Activated CD4-positive, alpha-beta T cell treated with anti-CD3 and anti-CD28 coated beads, Interleukin-2, Interleukin-6, amounts not matched to agents 100 ng/mL and 50 ng/mL, durations not matched to agents 16 hours and 8 hours (primary cell): Measurements from ENCODE around the gene SLC22A13.
"Not testable (repeated sequence)": the region's sequence is repeated elsewhere in the genome, so short reads cannot be mapped to it uniquely, and the experiment has no call there.

ENCODE experiments used
- DNase-seq: peaks from one replicate; pipeline ENCODE4 v3.0.0-alpha.2; 2020

SLC22A13 gene

DNA sequence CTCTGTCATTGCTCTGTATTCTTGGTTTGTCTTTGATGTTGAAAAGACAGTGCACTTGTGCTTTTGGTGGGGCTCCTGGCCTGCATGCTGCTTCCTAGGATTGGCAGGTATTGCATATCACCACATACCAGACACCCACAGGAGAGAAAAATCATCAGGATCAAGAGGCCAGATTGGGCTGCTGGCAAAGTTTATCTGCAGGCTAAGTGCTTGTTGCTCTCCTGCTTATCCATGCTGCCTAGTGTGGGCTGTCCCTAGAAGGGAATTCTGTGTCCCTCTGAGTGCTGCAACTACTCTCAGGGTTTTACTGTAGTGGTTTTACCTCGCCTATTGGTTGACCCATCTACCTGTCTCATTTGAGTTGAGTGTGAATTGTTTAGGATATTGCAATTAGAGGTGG, 833 bp upstream of the SLC22A13 start:
- no peak for DNase-seq

DNA sequence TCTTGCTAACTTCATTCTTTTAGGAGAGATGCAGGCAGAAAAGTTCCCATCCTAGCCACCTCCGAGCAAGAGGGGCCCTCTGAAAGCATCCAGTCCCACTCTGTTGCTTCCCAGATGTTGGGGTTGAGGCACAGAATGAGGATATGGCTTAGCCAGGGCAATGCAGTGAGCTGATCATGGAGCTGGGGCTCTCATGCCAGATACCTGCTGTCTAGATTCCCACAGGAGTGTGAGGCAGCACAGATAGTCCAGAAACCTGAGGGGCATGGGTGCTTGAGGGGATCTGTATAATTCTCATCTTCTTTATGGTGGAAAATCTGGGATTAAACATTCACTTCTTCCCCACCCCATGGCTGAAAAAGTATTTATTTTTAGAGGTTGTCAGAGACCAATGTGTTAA, 1.2 kb downstream of the SLC22A13 start:
- DNase-seq: no peak

DNA sequence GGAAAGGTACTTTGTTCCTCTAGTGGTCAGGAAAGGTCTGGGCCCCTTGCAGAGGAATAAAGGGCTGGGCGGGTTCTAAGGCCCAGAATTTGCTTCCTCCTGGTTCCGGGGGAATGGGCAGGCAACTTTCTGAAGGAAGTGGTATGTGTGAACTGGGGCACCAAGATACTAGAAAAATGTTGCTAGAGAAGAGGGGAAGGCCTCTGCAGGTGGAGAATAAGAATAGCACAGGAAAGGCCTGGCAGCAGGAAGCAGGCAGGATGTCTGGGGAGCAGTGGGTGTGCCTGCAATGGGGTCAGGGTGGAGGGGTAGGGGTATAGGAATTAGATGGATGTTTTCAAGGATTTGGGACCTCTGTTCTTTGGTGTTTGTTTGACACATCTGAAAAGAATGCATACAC, 2.0 kb downstream of the SLC22A13 start:
- no peak for DNase-seq

DNA sequence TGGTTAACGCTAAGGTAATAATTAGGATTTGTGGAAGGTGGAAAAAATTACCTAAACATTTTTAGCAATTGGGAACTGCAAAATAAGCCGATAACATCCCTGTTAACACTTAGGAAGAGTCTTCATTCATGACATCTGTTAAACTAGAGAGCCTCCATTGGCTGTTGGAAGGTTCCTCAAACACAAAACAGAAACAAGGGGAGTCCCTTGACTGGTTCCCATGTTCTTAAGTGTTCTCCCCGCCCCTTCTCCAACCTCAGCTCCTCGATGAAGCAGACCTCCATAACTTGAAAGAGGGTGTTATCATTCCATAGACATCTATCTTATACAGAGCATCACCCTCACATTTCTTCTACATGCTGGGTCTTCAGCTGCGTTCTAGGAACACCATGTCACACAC, 2.5 kb downstream of the SLC22A13 start:
- DNase-seq: no peak

DNA sequence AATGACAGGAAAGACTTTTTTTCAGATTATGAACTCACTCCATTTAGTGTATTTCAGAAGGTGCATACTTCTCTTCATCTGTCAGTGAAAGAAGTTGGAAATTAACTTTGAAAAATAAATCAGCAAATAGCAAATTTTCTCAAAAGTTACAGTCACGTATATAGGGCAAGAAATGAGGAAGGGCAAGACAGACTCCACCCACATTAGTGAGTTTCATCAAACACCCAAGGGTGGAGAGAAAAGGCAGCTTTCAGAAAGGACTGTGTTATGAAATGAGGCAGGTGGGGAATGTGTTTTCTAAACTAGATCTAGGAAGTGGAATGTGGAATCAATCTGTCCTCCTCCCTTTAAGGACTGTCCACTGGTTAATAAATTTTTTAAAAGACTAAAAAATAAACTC, 2.9 kb downstream of the SLC22A13 start:
- no peak for DNase-seq

DNA sequence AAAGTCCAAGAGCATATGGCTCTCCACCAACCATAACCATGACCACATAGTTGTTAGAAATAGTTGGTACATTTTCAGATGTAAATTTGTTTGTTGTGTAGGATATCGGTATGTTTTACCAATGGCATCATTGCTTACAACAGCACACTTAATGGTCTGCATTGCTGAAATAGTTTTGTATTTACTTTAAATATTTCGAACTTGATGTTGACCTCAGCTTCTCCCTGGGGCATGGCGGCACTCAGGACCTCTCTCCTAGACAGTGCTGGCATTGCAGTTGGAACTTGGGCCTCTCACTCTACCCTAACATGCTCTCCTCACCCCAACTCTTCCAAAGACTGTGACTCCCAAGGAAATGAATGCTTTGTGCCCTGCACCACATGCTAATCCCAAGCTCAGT, 5.0 kb downstream of the SLC22A13 start:
- DNase-seq: no peak

DNA sequence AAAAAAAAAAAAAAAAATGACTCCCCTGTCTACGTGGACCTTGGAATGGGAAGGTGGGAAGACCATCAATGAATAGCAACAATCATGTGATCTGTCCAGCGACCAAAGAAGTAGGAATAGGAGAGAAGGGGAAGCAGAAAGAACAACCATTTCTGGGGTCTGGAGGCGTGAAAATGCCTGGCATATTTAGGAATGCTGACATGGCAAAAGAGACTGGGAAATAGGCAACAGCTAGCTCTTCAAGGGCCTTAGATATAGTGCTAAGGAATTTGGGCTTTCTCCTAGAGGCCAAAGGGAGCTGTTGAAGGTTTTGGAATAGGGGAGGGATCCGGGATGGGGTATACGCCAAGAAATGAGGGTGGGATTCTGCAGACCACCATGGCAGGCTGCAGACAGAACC, 5.9 kb downstream of the SLC22A13 start:
- DNase-seq: no peak

DNA sequence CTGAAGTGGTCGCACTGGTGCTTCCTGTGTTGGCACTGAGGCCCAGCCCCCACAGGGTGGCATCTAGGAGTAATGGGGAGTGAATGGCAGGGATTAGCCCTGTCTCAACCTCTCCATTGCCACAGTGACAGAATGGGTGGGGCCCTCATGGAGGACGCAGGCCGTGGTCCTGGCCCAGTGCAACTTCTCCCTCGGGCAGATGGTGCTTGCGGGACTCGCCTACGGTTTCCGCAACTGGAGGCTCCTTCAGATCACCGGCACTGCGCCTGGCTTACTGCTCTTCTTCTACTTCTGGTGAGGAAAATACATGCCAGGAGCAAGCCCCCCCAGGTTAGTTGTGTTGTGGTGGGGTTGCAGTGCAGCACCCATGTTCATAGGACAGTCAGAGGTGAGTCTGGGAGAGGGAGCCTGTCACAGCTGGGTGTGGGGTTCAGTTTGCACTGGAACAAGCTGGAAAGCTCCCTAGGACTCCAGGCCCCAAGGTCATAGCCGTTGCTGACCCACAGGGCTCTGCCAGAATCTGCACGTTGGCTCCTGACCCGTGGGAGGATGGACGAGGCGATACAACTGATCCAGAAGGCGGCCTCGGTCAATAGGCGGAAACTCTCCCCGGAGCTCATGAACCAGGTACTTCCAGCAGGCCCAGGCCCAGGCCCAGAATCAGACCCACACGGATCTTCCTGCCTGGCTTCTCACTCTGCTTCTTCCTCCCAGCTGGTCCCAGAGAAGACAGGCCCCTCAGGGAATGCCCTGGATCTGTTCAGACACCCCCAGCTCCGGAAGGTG, 9.4 kb downstream of the SLC22A13 start:
- no peak for DNase-seq

DNA sequence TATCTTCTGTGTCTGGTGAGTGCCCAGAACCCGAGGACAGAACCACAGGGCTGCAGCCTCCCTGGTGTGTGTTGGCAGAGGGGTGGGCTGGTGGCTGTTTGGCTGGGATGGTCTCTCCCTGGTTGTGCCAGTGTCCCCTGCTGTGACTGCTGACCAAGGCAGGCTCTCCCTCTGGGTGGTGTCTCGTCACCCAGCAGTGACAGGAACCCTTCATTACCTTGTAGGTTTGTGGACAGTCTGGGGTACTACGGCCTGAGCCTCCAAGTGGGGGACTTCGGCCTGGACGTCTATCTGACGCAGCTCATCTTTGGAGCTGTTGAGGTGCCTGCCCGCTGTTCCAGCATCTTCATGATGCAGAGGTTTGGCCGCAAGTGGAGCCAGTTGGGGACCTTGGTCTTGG, 10.0 kb downstream of the SLC22A13 start:
- DNase-seq: no peak

DNA sequence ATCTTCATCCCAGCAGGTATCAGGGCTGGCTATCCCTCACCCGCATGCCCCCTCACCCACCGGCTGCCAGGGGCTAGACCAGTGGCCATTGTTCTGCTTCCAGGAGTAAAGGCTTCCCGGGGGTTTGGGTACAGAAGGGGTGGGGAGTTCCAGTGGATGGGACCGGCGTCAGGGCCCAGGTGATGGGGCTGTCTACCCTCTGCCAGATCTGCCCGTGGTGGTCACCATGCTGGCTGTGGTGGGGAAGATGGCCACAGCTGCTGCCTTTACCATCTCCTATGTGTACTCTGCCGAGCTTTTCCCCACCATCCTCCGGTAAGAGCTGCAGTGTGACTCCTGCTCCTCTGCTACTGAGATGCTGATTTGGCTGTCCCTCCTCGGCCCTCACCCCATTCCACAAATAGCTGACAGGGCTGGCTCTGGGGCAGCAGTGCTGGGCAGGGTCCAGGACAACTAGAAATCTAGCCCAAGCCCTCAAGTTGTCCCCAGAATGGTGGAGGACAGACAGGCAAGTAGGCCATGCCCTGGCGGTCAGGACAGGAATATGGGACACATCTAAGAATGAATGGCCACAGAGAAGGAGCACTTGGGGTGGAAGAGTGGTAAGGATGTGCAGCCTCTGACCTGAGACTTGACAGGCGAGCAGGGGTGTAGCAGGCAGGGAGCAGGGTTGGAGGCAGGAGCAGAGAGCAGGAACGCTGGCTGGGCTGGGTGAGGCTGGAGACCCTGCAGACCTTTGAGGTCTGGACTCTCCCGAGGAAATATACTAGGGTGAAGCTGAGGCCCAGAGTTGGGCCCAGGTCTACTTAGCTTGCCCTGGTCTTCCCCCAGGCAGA, 10.7 kb downstream of the SLC22A13 start:
- DNase-seq: no peak

DNA sequence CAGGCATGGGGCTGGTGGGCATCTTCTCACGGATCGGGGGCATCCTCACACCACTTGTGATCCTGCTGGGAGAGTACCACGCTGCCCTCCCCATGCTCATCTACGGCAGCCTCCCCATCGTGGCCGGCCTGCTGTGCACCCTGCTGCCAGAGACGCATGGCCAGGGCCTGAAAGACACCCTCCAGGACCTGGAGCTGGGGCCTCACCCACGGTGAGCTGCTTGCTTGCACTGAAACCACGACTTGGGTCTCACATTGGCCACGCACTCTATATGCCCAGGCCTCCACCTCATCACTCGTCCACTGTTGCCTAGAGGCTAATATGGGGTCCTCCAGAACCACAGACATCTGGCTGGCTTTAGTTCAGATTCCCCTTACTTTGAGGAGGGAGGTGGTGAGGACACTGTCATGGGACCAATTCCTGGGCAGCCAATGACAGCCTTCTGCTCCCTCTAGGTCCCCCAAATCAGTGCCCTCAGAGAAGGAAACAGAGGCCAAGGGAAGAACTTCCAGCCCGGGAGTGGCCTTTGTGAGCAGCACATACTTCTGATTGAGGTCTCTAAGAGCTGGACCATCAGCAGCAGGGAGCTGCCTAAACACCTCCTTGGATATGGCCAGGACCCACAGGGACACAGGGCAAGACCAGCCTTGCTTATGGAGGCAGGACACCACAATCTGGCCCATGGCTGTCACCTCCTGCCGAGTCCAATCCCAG, 11.5 kb downstream of the SLC22A13 start:
- no peak for DNase-seq

DNA sequence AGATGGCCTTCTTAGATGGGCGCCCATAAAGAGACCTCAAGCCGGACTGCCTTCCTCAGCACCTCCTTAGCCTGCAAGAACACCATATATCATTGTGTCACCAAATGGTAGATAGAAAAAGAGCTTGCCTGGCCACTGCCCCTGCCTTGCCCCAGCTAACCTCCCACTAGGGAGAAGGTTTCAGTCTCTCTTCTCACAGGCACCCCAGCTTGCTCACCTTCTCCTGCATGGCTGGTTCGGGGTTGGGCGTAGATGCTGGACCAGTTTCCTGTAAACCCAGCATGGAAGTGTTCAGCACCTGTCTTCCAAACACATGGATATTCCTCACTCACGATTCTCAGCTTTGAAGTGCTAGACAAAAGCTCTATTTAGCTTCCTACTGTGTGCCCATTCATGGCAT, 13.2 kb downstream of the SLC22A13 start:
- DNase-seq: no peak

DNA sequence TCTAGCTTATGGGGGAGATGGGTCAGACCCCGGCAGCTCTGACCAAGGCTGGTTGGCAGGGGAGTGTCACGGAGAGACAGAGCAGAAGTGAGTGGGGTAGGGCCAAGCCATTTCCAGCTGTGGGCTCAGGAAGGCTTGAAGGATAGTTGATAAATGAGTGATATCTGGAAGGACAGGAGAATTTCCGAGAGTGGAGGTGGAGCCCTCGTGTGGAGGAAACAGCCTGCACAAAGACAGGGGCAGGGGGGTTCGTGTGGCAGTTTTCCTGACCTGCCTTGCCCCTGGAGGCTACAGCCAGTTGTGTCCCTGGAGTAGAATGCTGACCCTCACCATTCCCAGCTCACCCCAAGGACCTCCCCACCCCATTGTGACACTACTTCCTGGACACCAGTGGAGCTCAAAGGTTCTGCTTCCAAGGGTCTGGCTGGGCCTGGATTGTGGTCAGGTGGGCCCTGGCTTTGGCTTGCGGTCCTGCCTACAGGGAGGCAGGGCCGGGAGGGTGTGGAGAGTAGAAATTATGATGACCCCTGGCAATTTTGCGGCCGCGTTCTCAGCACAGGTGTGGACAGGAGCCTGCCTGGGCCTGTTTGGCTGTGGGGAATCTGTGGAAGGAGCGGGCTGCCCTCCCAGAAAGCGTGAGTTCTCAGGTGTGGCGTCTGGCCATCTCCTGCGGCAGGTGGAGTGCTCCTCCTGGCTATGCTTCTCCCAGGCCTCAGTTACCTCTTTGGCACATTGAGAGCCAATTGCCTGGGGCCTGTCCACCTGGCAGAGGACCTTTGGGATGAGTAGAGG, 16.5 kb downstream of the SLC22A13 start, which contains the start of gene SLC22A14:
Gene SLC22A14, plus strand, starts transcription at position 400 of the 792 bp plus-strand sequence. CDS start 23,733 bp downstream, outside the sequence.
- no peak for DNase-seq

DNA sequence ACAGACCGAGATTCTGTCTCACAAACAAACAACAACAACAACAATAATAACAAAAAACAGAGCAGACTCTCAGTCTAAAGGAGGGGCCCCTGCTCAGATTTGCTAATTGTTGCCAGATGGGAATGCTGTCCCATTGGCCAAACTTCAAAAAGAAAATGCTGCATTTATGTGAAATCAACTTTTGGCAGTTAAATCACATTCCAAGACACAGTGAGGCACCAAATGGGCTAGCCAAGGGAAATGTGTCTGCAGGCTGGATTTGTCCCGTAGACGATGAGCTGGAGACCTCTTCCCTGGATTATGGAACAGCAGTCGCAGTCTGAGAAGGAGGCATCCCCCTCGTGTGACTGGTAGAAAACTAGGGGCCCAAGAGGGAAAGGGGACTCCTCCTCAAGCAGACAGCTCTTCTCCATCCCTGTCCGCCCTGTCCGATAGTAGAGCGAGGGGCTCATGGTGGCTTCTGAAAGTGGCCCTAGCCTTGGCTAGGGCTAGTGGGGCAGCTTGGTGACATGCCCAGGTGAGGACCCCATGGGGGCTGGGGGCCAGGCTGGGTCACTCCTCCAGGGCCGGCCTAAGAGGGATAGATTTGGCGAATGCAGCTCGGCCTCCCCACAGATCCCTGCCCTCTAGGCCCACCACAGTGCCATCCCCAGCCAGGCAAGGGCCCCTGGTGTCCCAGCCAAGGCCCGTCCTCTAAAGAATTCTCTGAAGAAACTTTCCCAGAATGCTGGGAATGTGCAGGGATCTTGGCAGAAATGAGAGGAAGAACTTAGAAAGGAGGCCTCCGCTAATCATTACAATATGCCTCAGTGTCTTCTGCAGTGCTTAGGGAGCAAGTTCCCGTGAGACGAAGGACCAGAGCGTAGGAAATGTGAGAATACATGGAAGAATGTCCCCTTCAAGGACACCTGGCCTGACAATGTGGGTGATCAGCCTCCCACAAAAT, 18.5 kb downstream of the SLC22A13 start:
- no peak for DNase-seq

DNA sequence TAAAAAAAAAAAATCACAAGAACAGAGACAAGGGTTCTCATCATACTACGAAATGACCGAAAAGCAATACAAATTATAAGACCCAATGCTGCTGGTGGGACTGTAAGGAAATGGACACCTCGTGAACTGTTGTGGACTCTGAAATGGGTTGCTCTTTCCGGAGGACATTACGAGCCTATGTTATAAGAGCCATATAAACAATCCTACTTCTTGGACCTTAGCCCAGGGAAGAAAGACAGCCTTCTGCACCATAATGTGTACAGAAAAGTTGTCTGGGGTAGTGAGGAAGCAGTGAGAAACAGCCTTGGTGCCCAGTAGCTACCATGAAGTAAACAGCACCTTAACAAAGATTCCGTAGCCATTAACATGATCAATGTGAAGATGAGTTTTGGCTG, 19.1 kb downstream of the SLC22A13 start:
- no peak for DNase-seq

DNA sequence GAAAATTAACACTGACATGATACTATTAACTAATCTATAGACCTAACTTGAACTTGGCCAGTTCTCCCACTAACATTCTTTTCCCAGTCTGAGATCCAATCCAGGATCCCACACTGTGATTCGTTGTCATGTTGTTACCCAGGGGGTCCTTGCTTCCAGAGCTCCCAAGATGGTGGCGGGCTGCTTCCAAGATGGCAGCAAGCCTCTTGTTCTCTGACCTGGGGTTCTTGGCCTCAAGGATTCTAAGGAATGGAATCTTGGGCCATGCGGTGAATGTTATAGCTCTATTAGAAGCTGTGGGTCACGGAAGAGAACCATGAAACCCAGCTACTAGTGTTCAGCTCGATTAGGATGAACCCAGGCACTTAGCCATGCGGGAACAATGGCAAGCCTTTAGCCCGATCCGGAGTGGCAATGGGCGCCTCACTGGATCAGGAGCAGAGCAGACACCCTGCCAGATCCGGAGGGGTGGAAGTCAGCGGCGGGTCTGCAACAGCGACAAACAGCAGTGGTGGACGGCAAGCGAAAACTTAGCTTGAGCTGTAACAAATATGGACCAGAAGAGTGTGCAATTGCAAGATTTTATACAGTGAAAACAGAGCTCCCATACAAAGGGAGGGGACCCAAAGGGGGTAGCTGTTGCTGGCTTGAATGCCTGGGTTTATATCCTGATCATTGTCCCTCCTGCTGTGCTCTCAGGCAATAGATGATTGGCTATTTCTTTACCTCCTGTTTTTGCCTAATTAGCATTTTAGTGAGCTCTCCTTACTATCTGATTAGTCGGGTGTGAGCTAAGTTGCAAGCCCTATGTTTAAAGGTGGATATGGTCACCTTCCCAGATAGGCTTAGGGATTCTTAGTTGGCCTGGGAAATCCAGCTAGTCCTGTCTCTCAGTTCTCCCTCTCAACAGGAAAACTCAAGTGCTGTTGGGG, 23.9 kb downstream of the SLC22A13 start:
- DNase-seq: not testable (repeated sequence)

DNA sequence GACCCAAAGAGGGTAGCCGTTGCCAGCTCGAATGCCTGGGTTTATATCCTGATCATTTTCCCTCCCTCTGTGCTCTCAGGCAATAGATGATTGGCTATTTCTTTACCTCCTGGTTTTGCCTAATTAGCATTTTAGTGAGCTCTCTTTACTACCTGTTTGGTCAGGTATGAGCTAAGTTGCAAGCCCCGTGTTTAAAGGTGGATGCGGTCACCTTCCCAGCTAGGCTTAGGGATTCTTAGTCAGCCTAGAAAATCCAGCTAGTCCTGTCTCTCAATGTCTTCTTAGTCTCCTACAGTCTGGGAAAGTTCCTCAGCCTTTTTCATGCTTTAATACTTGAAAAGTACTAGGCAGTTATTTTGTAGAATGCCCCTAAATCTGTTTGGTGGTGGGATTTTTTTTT, 31.4 kb downstream of the SLC22A13 start:
- not testable (repeated sequence) for DNase-seq

DNA sequence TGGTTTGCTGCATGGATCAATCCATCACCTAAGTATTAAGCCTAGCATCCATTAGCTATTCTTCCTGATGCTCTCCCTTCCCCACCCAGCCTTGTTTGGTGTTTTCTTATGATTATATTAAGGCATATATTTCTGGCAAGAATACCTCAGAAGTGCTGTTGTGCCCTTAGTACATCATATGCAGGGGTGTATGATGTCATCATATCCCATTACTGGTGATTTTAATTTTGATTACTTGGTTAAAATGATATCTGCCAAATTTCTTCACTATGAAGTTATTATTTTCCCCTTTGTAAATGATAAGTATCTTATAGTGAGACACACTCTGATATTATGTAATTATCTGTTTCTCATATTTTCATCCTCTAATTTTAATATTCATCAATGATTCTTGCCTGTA, 31.9 kb downstream of the SLC22A13 start:
- DNase-seq: no peak

DNA sequence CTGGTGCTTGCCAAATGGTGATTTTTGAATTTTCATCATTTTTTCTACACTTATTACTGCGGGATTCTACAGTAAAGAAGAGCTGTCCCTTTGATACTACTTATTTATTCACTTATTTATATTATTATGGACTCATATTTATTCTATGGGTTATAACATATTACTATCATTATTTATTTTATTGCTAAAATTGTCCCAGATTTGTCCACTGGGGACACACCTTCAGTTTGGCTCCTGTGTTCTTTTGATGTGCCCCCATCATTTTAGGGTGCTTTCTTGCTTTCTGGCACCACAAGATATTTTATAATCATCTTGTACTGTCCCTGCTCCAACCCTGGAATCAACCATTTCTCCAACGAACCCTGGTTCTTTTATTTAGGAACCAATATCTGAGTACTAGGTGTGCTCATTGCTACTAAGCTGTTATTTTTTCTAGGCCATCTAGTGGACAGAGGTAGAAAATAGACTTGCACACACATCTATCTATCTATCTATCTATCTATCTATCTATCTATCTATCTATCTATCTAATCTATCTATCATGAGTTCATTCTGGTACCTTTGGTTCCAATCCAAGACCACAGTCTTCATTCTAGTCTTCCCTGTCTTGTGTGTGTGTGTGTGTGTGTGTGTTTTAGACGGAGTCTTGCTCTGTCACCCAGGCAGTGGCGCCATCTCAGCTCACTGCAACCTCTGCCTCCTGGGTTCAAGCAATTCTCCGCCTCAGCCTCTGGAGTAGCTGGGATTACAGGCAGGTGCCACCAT, 32.5 kb downstream of the SLC22A13 start:
- DNase-seq: no peak

DNA sequence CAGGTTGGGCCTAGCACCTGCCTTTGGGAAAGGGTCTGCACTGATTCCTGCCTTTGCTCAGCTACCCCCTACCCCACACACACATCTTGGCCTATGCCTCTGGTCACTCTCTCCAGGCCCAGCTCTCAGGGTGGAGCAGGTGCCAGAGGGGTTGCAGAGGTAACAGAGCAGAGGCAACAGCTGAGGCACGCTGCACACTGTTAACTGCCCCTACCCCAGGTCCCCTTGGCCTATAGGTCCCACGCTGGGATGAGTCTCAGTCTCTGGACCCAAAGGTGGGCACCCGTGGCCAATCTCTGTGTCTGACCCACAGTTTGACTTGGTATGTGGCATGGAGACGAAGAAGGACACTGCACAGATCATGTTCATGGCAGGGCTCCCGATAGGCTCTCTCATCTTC, 41.3 kb downstream of the SLC22A13 start:
- no peak for DNase-seq
